ENCODE data around the gene CSTF2T. TPM values are rescaled to one million over a fixed set of nuclear protein-coding genes. Genes with fewer than 3 reads are reported as not detected.

CSTF2T gene
- total RNA-seq, 1 experiment from 2014 or later: 42.1 TPM

DNA sequence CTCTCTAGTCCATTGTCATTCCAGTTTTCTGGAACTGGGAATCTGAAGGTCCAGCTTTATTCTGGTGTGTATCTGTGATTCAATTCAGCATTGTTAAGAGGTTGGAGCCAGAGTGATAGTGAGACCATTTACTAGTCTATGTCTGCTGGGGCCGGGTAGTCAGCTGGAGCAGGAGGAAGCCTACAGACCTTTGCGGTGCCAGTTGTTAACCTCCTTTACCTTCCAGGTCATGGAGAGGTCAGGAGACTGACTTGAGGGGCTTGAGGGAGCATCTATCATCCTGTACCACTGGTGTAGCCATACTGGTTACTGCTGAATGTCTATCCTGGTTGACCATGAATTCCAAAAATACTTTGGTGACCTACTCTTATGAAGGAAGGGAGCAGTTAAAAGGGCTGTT, 9.2 kb upstream of the CSTF2T start:
- Histone ChIP-seq H4K20me1 (ENCODE audit: control insufficient read depth, insufficient read depth, insufficient read length) (no peaks in the 10 kb centered on the region), H3T11ph (ENCODE audit: low read length) (no peak overlapping the region), H3K23ac (ENCODE audit: insufficient read length, low read depth, low read length) (no peak overlapping the region), H3K79me1 (ENCODE audit: insufficient read depth, low read depth, low read length, poor library complexity, severe bottlenecking) (no peaks in the 10 kb centered on the region), H3K56ac (ENCODE audit: insufficient read length, low read depth, low read length) (no peak overlapping the region), H3K27me3 (ENCODE audit: insufficient read depth, low read length) (no peaks in the 10 kb centered on the region), H2AK5ac (ENCODE audit: insufficient read length, low read length) (no peak overlapping the region), H3K23me2 (ENCODE audit: insufficient read length, low read depth, low read length, poor library complexity, severe bottlenecking) (no peaks in the 10 kb centered on the region), H3K4me1 (ENCODE audit: insufficient read depth, low read length) (peaks cover 3% of the 10 kb centered on the region; the same call in 1 of the 2 replicates), H2BK15ac (ENCODE audit: low read depth, low read length) (no peak overlapping the region), H4K91ac (ENCODE audit: insufficient read length, low read depth, low read length) (no peak overlapping the region), H3K9me3 (ENCODE audit: control insufficient read depth, low read depth, low read length) (no peaks in the 10 kb centered on the region), H2AFZ (ENCODE audit: low read length) (no peak overlapping the region), H4K5ac (ENCODE audit: insufficient read length, low read depth, low read length) (no peak overlapping the region), H2BK20ac (ENCODE audit: low read depth, low read length, poor library complexity, severe bottlenecking) (no peak overlapping the region), H3K18ac (ENCODE audit: insufficient read length, low read depth, low read length) (no peak overlapping the region), H3K14ac (ENCODE audit: insufficient read depth, low read length) (no peak overlapping the region), H2BK120ac (ENCODE audit: low read depth, low read length, poor library complexity, severe bottlenecking) (no peak overlapping the region), H3K4ac (ENCODE audit: low read depth, low read length) (no peak overlapping the region), H2BK5ac (ENCODE audit: insufficient read length, low read length) (no peak overlapping the region), H3K79me2 (ENCODE audit: insufficient read depth, low read length) (no peaks in the 10 kb centered on the region), H4K8ac (replicated peaks; ENCODE audit: insufficient read length, low read depth, low read length) (no peak overlapping the region), H3K4me2 (ENCODE audit: insufficient read depth, insufficient read length, low read length) (no peak overlapping the region), H3K9ac (ENCODE audit: extremely low read depth, insufficient read length, low read length) (no peak overlapping the region), H2BK12ac (ENCODE audit: insufficient read length, low read depth, low read length) (no peak overlapping the region), H3K27ac (ENCODE audit: insufficient read length, low read depth, low read length) (no peak overlapping the region)
- peak overlapping the region in 1 of 3 experiments; percentile 13; a peak in 1 of 7 replicates for H3K27ac Mint-ChIP-seq
- no peaks in the 10 kb centered on the region for H3K9me3 Mint-ChIP-seq
- no peak overlapping the region for H3K4me3 Mint-ChIP-seq
- no CpG with 5 or more reads among the region's 2 CpGs for WGBS (ENCODE audit: extremely low coverage, insufficient read length, low lambda C conversion rate)
- no peak for TF ChIP-seq CTCF (conservative IDR thresholded peaks at IDR 0.05)
- peaks cover 7 to 11% of the 10 kb centered on the region in 2 experiments for H3K4me1 Mint-ChIP-seq
- DNase-seq: no peak
- no peaks in the 10 kb centered on the region for H3K36me3 Mint-ChIP-seq (ENCODE audit: insufficient read depth in 1 of 3, low read depth in 3 of 3)
- H3K27me3 Mint-ChIP-seq (ENCODE audit: low read depth): no peaks in the 10 kb centered on the region
